Choroid plexus epithelial cell (primary cell): ENCODE data around the gene APH1B.
A peak's percentile ranks its signal among the peaks of the same experiment; 100 is the strongest.

Experiments
- DNase-seq: peaks from one replicate; pipeline ENCODE4 v3.0.0-alpha.2; 2010; ENCODE audit warnings: low read depth
- H3K4me3 ChIP-seq: 2 replicates; pipeline ENCODE4 v1.5.1; 2011; ENCODE audit warnings: low read depth, mild to moderate bottlenecking, control low read depth, low read length, moderate library complexity
- TF ChIP-seq, protein P1 (sequence below): conservative IDR thresholded peaks from 2 replicates; pipeline ENCODE4 v1.5.1; 2011; ENCODE audit warnings: low read depth, mild to moderate bottlenecking, control low read depth, inconsistent platforms, low read length, moderate library complexity

The APH1B gene

DNA sequence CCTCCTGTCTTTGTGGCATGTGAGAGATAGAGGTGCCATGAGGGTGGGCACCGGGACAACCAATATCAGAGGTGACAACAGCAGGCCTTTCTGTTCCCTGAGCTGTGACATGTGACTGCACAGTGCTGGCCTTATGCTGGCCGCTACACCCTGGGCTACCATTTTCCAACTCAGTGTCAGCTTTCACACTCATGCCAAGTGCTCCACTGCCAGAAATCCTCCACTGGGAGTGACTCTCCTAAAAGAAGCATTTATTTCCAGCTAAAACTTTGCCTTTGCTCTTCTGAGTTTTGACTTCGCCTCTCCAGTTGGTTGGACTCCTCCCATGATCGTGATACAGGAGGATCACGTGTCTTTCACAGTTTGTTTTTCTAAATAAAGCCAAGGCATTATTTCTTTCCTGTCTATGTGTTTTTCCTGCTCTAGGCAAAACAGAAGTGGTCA is 72.8 kb downstream of the APH1B start:
- peak; percentile 24 for DNase-seq
- TF ChIP-seq, protein P1, sequence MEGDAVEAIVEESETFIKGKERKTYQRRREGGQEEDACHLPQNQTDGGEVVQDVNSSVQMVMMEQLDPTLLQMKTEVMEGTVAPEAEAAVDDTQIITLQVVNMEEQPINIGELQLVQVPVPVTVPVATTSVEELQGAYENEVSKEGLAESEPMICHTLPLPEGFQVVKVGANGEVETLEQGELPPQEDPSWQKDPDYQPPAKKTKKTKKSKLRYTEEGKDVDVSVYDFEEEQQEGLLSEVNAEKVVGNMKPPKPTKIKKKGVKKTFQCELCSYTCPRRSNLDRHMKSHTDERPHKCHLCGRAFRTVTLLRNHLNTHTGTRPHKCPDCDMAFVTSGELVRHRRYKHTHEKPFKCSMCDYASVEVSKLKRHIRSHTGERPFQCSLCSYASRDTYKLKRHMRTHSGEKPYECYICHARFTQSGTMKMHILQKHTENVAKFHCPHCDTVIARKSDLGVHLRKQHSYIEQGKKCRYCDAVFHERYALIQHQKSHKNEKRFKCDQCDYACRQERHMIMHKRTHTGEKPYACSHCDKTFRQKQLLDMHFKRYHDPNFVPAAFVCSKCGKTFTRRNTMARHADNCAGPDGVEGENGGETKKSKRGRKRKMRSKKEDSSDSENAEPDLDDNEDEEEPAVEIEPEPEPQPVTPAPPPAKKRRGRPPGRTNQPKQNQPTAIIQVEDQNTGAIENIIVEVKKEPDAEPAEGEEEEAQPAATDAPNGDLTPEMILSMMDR: no peak
- no peak overlapping the region for H3K4me3 ChIP-seq

DNA sequence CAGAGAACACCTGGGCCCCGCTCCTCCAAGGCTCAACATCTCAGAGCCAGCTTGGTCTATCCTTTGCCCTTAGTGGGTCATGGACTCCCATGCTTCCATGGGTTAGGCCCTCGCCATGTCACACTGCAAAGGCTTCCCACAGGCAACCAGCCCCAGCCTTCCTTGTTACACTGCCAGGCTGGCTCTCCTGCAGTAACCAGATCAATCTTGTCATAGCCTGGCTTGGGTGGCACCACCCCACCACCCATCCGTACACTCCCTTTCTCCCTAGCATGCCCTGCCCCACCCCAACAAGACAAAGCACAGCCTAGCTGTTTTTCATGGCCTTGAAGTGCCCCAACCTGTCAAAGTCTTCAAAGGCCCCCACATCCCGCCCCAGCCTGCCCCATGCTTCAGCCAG is 73.8 kb downstream of the APH1B start:
- TF ChIP-seq, protein P1: no peak
- DNase-seq: no peak
- H3K4me3 ChIP-seq: no peak overlapping the region

DNA sequence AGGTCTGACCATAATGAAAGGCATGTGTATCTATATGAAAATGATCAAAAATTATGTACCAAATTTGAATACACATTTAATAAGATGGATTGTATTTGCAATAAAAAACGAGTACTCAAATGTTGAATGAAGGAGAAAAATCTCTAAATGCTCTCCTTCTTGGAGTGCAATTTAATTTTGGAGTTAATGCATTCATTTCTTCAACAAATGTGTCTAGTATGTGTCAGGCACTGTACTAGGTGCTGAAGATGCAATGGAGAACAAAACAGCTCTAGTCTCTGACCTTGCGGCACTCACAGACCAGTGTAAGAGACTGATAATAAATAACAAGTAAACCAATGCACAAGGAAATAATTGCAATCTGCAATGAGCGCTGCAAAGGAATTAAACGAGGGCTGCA is 75.4 kb downstream of the APH1B start:
- TF ChIP-seq, protein P1: no peak
- DNase-seq: no peak
- no peak overlapping the region for H3K4me3 ChIP-seq

DNA sequence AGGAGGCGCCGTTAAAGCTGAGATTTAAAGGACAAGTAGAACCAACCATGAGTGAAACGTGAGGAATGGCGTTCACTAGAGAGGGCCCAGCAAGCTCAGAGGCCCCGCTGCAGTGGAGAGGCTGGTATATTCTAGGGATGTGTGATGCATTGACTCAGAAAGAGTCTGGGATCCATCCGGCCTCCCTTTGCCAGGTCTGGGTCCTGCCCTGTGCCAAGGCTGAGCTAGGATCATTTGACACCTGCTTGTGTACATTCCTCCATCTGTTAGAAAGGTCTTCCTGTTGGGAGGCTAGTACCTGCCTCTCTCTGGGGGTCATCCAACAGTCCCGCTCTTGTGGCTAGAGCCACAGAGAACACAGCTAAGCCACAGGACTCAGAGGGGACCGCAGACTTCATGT is 75.9 kb downstream of the APH1B start:
- no peak overlapping the region for H3K4me3 ChIP-seq
- TF ChIP-seq, protein P1: no peak
- DNase-seq: no peak

DNA sequence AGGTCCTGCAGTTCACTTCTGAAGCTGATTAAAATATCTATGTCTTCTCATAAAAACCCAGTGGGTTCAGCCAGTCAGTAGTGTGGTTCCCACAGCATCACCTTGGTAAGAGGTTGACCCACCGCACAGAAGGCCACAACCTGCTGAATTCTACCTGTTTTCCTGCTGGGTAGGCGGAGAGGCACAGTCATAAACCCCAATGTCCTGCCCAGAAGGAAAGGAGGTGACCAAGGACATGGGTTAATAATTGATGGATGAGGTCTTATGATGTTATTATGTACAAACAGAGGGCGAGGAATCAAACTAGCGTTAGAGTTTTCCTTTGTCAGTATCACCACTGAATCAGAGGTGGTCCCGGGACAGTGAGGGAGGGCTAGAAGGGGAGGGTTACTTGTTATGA is 76.5 kb downstream of the APH1B start:
- TF ChIP-seq, protein P1: no peak
- no peak overlapping the region for H3K4me3 ChIP-seq
- no peak for DNase-seq

DNA sequence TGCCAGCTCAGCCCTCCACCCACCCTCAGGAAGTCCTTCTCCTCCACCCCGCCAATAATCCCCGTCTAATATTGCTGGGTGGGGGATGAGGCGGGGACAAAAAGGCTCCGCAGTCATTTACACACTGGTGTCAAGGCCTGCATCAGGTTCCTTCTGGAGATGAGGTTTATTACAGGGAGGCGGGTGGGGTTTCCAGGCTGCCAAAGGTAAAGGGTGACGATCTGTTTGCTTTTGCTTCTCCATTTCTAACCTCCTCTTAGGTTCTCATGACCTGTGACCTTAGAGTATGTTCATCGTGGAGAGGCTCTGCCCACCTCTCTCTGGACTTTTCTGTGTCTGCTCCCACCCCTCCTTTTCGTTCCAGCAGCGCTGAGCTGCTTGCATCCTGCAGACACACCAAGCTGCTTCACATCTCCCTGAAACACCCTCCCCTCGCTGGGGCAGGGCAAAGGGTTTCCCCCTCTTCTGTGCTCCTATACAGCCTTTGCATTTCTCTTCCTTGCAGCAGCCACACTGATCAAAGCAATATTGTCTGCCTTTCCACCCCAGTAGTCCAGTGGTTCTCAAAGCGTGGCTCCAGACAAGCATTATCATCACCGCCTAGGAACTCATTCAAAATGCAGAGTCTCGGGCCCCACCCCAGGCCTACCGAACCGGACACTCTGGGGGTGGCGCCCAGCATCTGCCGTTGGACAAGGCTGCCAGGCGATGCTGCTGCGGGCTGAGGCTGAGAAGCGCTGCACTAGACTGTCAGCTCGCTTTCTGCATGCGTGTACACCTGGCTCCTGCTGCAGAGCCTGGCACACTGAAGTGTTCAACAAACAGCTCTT is 77.6 kb downstream of the APH1B start:
- TF ChIP-seq, protein P1: no peak
- DNase-seq: no peak

DNA sequence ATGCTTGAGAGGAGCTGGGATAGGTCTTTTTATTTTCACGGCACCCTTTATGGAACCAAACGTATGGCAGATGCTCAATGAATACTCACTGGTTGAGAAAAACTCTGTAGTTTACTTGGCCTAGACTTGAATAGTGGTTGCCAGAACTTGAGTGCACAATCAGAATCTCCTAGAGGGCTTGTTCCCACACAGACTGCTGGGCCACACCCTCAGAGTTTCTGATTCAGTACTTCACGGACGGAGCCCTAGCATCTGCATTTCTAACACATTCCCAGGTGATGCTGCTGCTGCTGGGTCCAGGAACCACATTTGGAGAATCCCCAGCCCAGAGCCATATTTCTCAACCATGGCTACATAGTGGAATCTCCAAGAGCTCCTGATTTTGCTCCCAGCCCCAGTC is 79.7 kb downstream of the APH1B start:
- no peak overlapping the region for H3K4me3 ChIP-seq
- no peak for DNase-seq
- TF ChIP-seq, protein P1: no peak

More for the DNA sequence above, 77.6 kb downstream of the APH1B start:
- no peak overlapping the region for H3K4me3 ChIP-seq
